Sigmoid colon (tissue), 4 donors: ENCODE data around the gene GDF11.

ENCODE experiments used
- CTCF ChIP-seq, 4 experiments: fragments of 450-650 bp in 3 of 4; fragments of 200-600 bp in 1 of 4; IDR thresholded peaks; one replicate each; pipeline ENCODE4 v1.5.1; 2016 to 2019; ENCODE audit warnings: antibody characterized with exemption in 4 of 4, mild to moderate bottlenecking in 3 of 4, moderate library complexity in 2 of 4
- EP300 ChIP-seq, 4 donors: sonication (generic); formaldehyde crosslinking; IDR thresholded peaks; one replicate each; pipeline ENCODE4 v1.6.1; 2017; ENCODE audit warnings: antibody characterized with exemption in 4 of 4
- POLR2A ChIP-seq, 2 donors: fragments of 450-650 bp; IDR thresholded peaks; one replicate each; pipeline ENCODE4 v1.6.1; 2016; ENCODE audit warnings: antibody characterized with exemption in 2 of 2, mild to moderate bottlenecking in 2 of 2, moderate library complexity in 2 of 2
- POLR2AphosphoS5 ChIP-seq, 4 donors: sonication (generic); formaldehyde crosslinking; IDR thresholded peaks; one replicate each; pipeline ENCODE4 v1.6.1; 2017; ENCODE audit warnings: antibody characterized with exemption in 4 of 4

- TF ChIP-seq POLR2A (IDR thresholded peaks at IDR 0.05) (no peak), CTCF (IDR thresholded peaks at IDR 0.05) (no peak), EP300 (IDR thresholded peaks at IDR 0.05) (no peak), POLR2AphosphoS5 (IDR thresholded peaks at IDR 0.05) (no peak)
Measured at GRCh38 chr12:55697686-55698085, 45.2 kb upstream of the GDF11 start.
